HCT116 (cell line): Measurements from ENCODE around the gene SEC14L3. TPM values are rescaled to one million over a fixed set of nuclear protein-coding genes. Genes with fewer than 3 reads are reported as not detected.

Source experiments
- ATAC-seq: fragments of 200-7000 bp; cut with Tn5 transposase; 2 replicates; pipeline ENCODE4 v1.9.1; 2020; ENCODE audit warnings: mild to moderate bottlenecking, moderate library complexity
- BruUV-seq: library from RNA; stranded (reverse); fragments of 400-500 nt; replicated peaks from 2 replicates; lab custom pipeline; 2021; lab: Mats Ljungman, UMichigan
- CTCF ChIA-PET: fragments of 300-600 bp; sonication (Branson Sonifier 250); formaldehyde crosslinking; loops from one replicate; lab custom pipeline; 2021; ENCODE audit warnings: antibody characterized with exemption; lab: Charles Lee
- POLR2A ChIA-PET: fragments of 300-600, 350-600 bp; sonication (Branson Sonifier 250); formaldehyde crosslinking; loops from one replicate; lab custom pipeline; 2021; ENCODE audit warnings: antibody characterized with exemption; lab: Charles Lee
- RAD21 ChIA-PET, 2 experiments: fragments of 300-600 bp; sonication (Branson Sonifier 250); formaldehyde crosslinking; loops; one replicate each; lab custom pipeline; 2023; ENCODE audit warnings: low total read pairs in 2 of 2; ENCODE audit not compliant: uncharacterized antibody in 2 of 2, unreplicated experiment in 2 of 2, low non-redundant PET in 1 of 2; lab: Charles Lee
- DNase-seq: peaks from one replicate; pipeline ENCODE4 v3.0.0-alpha.2; 2010; ENCODE audit warnings: low read depth, low spot score
- H2AFZ ChIP-seq: fragments of 200-600 bp; shearing (Covaris generic), sonication (generic); 2 replicates; pipeline ENCODE4 v1.6.1; 2017; ENCODE audit warnings: low read depth, mixed run types, mixed read lengths, antibody characterized with exemption, low read length; ENCODE audit not compliant: poor library complexity, severe bottlenecking
- H3K27ac ChIP-seq: 2 replicates; pipeline ENCODE4 v1.5.1; 2012; ENCODE audit warnings: low read depth, low read length
- H3K27me3 ChIP-seq: fragments of 200-600 bp; sonication (generic); 2 replicates; pipeline ENCODE4 v1.6.1; 2016; ENCODE audit warnings: mixed run types, low read length, mixed read lengths; ENCODE audit not compliant: insufficient read depth
- H3K36me3 ChIP-seq, 2 experiments: fragments of 200-500 bp in 1 of 2; fragments of 200-600 bp in 1 of 2; sonication (Bioruptor generic) in 1 of 2; sonication (generic) in 1 of 2; 2 replicates each; pipeline versions ENCODE4 v1.5.1 to v1.6.1; 2014 to 2016; ENCODE audit warnings: low read length in 2 of 2, inconsistent platforms in 1 of 2, mixed read lengths in 1 of 2, mixed run types in 1 of 2; ENCODE audit not compliant: insufficient read depth in 2 of 2, control insufficient read depth in 1 of 2
- H3K4me1 ChIP-seq, 2 experiments: fragments of 200-600 bp in 1 of 2; sonication (generic) in 1 of 2; 2 replicates each; pipeline versions ENCODE4 v1.5.1 to v1.6.1; 2012 to 2017; ENCODE audit warnings: low read length in 2 of 2, inconsistent platforms in 1 of 2, mild to moderate bottlenecking in 1 of 2, mixed read lengths in 1 of 2, mixed run types in 1 of 2, moderate library complexity in 1 of 2; ENCODE audit not compliant: insufficient read depth in 2 of 2, control insufficient read depth in 1 of 2
- H3K4me2 ChIP-seq: fragments of 200-600 bp; sonication (generic); 2 replicates; pipeline ENCODE4 v1.6.1; 2017; ENCODE audit warnings: mixed run types, low read length, mixed read lengths
- H3K4me3 ChIP-seq, 2 experiments: fragments of 200-600 bp in 1 of 2; sonication (generic) in 1 of 2; replicated peaks in 1 of 2; 2 replicates each; pipeline ENCODE4 v1.5.1; 2011 to 2016; ENCODE audit warnings: low read length in 2 of 2, control low read depth in 1 of 2, low read depth in 1 of 2, mild to moderate bottlenecking in 1 of 2, mixed read lengths in 1 of 2, mixed run types in 1 of 2
- H3K79me2 ChIP-seq: fragments of 200-600 bp; sonication (generic); 2 replicates; pipeline ENCODE4 v1.6.1; 2017; ENCODE audit warnings: mild to moderate bottlenecking, mixed run types, low read length, moderate library complexity, mixed read lengths; ENCODE audit not compliant: insufficient read depth
- H3K9ac ChIP-seq: fragments of 200-600 bp; sonication (generic); 2 replicates; pipeline ENCODE4 v1.6.1; 2016; ENCODE audit warnings: low read length, mixed read lengths
- H3K9me2 ChIP-seq: fragments of 200-600 bp; sonication (generic), shearing (Covaris generic); 2 replicates; pipeline ENCODE4 v1.6.1; 2017; ENCODE audit warnings: mixed run types, mild to moderate bottlenecking, moderate library complexity; ENCODE audit not compliant: insufficient read depth
- H3K9me3 ChIP-seq, 2 experiments: fragments of 200-500 bp in 1 of 2; fragments of 200-600 bp in 1 of 2; sonication (Bioruptor generic) in 1 of 2; sonication (generic) in 1 of 2; 2 replicates each; pipeline ENCODE4 v1.6.1; 2014 to 2017; ENCODE audit warnings: low read length in 2 of 2, mixed read lengths in 2 of 2, inconsistent platforms in 1 of 2, low read depth in 1 of 2, mild to moderate bottlenecking in 1 of 2, mixed run types in 1 of 2, moderate library complexity in 1 of 2; ENCODE audit not compliant: control insufficient read depth in 1 of 2, insufficient read depth in 1 of 2
- H4K20me1 ChIP-seq: fragments of 200-600 bp; sonication (generic), shearing (Covaris generic); 2 replicates; pipeline ENCODE4 v1.6.1; 2017; ENCODE audit warnings: mixed run types, mild to moderate bottlenecking, moderate library complexity; ENCODE audit not compliant: insufficient read depth
- CEBPB ChIP-seq: IDR thresholded peaks from 2 replicates; pipeline ENCODE4 v1.6.1; 2012; ENCODE audit warnings: low read depth
- ELF1 ChIP-seq: IDR thresholded peaks from 2 replicates; pipeline ENCODE4 v1.6.1; 2012; ENCODE audit warnings: low read depth, borderline replicate concordance
- MAX ChIP-seq: IDR thresholded peaks from 2 replicates; pipeline ENCODE4 v1.6.1; 2012
- REST ChIP-seq: IDR thresholded peaks from 2 replicates; pipeline ENCODE4 v1.6.1; 2012; ENCODE audit warnings: low read depth
- SRF ChIP-seq: IDR thresholded peaks from 2 replicates; pipeline ENCODE4 v1.6.1; 2012; ENCODE audit warnings: low read depth
- TCF7L2 ChIP-seq: IDR thresholded peaks from 2 replicates; pipeline ENCODE4 v1.7.0; 2011; ENCODE audit warnings: borderline replicate concordance, inconsistent platforms; ENCODE audit not compliant: insufficient read depth, insufficient read length; ENCODE audit errors: extremely low read depth
- ZNF274 ChIP-seq: fragments of 200-500 bp; sonication (Bioruptor generic); IDR thresholded peaks from 2 replicates; pipeline ENCODE4 v1.6.1; 2014; ENCODE audit warnings: mild to moderate bottlenecking, low read depth, low read length, inconsistent platforms
- intact Hi-C: fragments of 100-400 bp; cut with micrococcal nuclease; formaldehyde crosslinking; loops from 2 replicates; pipeline ENCODE4 v1.10.0; 2022
- total RNA-seq: library from RNA; stranded (reverse); gene quantifications from one replicate; pipeline ENCODE4 v1.2.1, GENCODE V29; 2021; ENCODE audit not compliant: unreplicated experiment
- TF ChIP-seq, protein P1 (sequence below), 3 experiments: fragments of 200-600 bp in 1 of 3; sonication (generic) in 1 of 3; IDR thresholded peaks in 2 of 3; conservative IDR thresholded peaks in 1 of 3; 2 replicates each; pipeline ENCODE4 v1.5.1; 2012 to 2017; ENCODE audit warnings: low read depth in 2 of 3, low read length in 2 of 3, antibody characterized with exemption in 1 of 3, borderline replicate concordance in 1 of 3, control low read depth in 1 of 3, mild to moderate bottlenecking in 1 of 3, mixed read lengths in 1 of 3, mixed run types in 1 of 3, moderate library complexity in 1 of 3; ENCODE audit not compliant: insufficient read depth in 1 of 3
- TF ChIP-seq, protein P2 (sequence below): IDR thresholded peaks from 2 replicates; pipeline ENCODE4 v1.6.1; 2012

The SEC14L3 gene
- total RNA-seq, 1 experiment from 2014 or later = not detected

DNA sequence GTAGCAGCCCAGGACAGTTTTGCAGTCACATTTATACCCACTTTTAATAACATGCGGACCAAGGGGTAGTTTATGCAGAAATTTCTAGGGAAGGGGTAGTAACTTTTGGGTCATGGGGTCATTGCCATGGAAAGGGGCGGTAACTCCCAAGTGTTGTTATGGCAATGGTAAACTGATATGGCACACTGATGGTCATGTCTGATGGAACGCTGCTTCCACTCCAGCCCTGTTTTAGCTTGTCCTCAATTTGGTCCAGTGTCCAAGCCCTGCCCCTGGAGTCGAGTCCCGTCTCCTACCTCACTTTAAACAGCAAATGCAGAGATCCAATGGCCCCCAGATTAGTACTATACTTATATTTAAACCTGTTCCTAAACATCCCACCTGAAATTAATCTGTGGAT, 44.9 kb upstream of the SEC14L3 start:
- no peaks in the 10 kb centered on the region for H3K4me1 ChIP-seq
- H3K79me2 ChIP-seq = no peaks in the 10 kb centered on the region
- H3K9me3 ChIP-seq = peaks cover 2 to 3% of the 10 kb centered on the region in 2 experiments; a peak in 2 of 4 replicates
- POLR2A ChIA-PET = interaction anchor here (0.7 kb wide), 1 partner anchor 566 kb away, joined by 3 read pairs; no protein-coding TSS in a partner anchor
- no peak overlapping the region for H3K9ac ChIP-seq
- BruUV-seq = no TSS peak
- TF ChIP-seq, protein P1, sequence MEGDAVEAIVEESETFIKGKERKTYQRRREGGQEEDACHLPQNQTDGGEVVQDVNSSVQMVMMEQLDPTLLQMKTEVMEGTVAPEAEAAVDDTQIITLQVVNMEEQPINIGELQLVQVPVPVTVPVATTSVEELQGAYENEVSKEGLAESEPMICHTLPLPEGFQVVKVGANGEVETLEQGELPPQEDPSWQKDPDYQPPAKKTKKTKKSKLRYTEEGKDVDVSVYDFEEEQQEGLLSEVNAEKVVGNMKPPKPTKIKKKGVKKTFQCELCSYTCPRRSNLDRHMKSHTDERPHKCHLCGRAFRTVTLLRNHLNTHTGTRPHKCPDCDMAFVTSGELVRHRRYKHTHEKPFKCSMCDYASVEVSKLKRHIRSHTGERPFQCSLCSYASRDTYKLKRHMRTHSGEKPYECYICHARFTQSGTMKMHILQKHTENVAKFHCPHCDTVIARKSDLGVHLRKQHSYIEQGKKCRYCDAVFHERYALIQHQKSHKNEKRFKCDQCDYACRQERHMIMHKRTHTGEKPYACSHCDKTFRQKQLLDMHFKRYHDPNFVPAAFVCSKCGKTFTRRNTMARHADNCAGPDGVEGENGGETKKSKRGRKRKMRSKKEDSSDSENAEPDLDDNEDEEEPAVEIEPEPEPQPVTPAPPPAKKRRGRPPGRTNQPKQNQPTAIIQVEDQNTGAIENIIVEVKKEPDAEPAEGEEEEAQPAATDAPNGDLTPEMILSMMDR (IDR thresholded peaks at IDR 0.05 in 2 of 3, conservative IDR thresholded peaks at IDR 0.05 in 1 of 3; ENCODE audit: borderline replicate concordance in 1 of 3, insufficient read depth in 1 of 3, low read depth in 2 of 3, low read length in 2 of 3) = no peak
- TF ChIP-seq MAX = no peak
- TF ChIP-seq ELF1 = no peak
- TF ChIP-seq REST = no peak
- TF ChIP-seq, protein P2, sequence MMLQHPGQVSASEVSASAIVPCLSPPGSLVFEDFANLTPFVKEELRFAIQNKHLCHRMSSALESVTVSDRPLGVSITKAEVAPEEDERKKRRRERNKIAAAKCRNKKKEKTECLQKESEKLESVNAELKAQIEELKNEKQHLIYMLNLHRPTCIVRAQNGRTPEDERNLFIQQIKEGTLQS = no peak
- no peak for TF ChIP-seq TCF7L2
- TF ChIP-seq CEBPB = no peak
- TF ChIP-seq SRF = no peak
- TF ChIP-seq ZNF274 = no peak
- DNase-seq = no peak
- no peaks in the 10 kb centered on the region for H3K36me3 ChIP-seq
- no peaks in the 10 kb centered on the region for H4K20me1 ChIP-seq
- CTCF ChIA-PET = no interaction called here
- ATAC-seq = no peak
- no peak overlapping the region for H3K27ac ChIP-seq
- no peak overlapping the region for H3K4me2 ChIP-seq
- H3K27me3 ChIP-seq = no peaks in the 10 kb centered on the region
- H2AFZ ChIP-seq = no peak overlapping the region
- RAD21 ChIA-PET = no interaction called here
- intact Hi-C loops = no loop called here
- no peak overlapping the region for H3K4me3 ChIP-seq
- no peaks in the 10 kb centered on the region for H3K9me2 ChIP-seq
